Measurements from ENCODE around the gene MYO19. TPM values are rescaled to one million over a fixed set of nuclear protein-coding genes. Genes with fewer than 3 reads are reported as not detected.
A peak's percentile ranks its signal among the peaks of the same experiment; 100 is the strongest.

Gene MYO19
- total and polyA plus RNA-seq, 4 donors = 8.7 to 47.2 (median 20.8) TPM

DNA sequence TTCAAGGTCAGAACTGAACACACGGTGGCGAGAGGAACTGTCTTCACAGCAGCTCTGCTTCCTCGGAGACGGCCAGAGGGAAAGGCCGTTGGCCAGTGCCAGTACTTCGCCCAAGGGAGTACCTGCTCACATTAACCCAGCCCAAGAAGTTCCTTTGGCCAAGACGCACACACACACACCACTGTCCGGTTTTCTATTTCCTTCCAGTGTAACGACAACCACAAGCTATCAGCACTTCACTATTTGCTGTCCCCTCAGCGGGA, 9.3 kb upstream of the MYO19 start (continued):
- TF ChIP-seq, protein P1, sequence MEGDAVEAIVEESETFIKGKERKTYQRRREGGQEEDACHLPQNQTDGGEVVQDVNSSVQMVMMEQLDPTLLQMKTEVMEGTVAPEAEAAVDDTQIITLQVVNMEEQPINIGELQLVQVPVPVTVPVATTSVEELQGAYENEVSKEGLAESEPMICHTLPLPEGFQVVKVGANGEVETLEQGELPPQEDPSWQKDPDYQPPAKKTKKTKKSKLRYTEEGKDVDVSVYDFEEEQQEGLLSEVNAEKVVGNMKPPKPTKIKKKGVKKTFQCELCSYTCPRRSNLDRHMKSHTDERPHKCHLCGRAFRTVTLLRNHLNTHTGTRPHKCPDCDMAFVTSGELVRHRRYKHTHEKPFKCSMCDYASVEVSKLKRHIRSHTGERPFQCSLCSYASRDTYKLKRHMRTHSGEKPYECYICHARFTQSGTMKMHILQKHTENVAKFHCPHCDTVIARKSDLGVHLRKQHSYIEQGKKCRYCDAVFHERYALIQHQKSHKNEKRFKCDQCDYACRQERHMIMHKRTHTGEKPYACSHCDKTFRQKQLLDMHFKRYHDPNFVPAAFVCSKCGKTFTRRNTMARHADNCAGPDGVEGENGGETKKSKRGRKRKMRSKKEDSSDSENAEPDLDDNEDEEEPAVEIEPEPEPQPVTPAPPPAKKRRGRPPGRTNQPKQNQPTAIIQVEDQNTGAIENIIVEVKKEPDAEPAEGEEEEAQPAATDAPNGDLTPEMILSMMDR (IDR thresholded peaks at IDR 0.05; ENCODE audit: low read depth, low read length, missing input control) = peak; percentile 8

DNA sequence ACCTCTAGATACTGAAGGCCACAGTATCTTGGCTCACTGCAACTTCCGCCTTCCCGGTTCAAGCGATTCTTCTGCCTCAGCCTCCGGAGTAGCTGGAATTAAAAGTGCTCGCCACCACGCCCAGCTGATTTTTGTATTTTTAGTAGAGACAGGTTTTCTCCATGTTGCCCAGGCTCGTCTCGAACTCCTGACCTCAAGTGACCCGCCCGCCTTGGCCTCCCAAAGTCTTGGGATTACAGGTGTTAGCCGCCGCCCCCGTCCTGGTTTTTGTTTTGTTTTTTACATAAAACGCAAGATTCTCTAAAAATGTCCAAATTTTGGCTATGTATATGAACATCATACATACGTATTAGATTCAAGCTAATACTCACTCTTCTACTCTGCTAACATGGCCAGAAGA, 8.1 kb upstream of the MYO19 start:
- Histone ChIP-seq H3K27me3 (ENCODE audit: control insufficient read depth in 4 of 4, insufficient read depth in 4 of 4, low read length in 3 of 4) (no peaks in the 10 kb centered on the region), H3K36me3 (ENCODE audit: control insufficient read depth in 4 of 4, insufficient read depth in 3 of 4, low read depth in 1 of 4, low read length in 3 of 4) (peaks cover 0 to 4% (median 2%) of the 10 kb centered on the region in 4 donors), H3K27ac (ENCODE audit: low read depth in 1 of 2, low read length in 2 of 2) (no peak overlapping the region), H3K4me1 (ENCODE audit: control insufficient read depth in 4 of 4, insufficient read depth in 4 of 4, low read length in 3 of 4) (peaks cover 0 to 29% (median 23%) of the 10 kb centered on the region in 4 donors), H3K9me3 (ENCODE audit: control insufficient read depth in 4 of 4, low read length in 3 of 4) (no peaks in the 10 kb centered on the region), H3K9ac (ENCODE audit: low read depth in 1 of 2, low read length in 2 of 2) (no peak overlapping the region), H3K4me3 (ENCODE audit: low read depth in 1 of 3, low read length in 3 of 3) (no peak overlapping the region)
- no peak for TF ChIP-seq FOXA2 (IDR thresholded peaks at IDR 0.05)
- DNase-seq (ENCODE audit: low spot score) = no peak
- WGBS = 96% methylated on average over 15 of the region's 15 CpGs

DNA sequence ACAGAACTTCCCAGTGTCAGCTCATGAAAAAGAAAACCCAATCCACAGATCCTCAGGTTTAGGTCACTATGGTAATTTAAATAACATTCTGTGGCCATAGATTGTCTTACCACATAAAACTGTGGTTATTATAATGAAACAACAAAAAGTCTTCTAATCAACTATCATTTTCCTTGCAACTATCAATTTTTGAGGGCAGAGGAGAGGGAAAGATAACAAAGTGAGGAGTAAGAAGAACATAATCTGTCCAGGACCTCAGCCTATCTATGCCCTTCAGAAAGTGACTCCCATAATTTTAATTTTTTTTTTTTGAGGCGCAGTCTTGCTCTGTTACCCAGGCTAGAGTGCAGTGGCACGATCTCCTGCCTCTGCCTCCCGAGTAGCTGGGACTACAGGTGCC, 6.0 kb upstream of the MYO19 start:
- Histone ChIP-seq H3K27ac (ENCODE audit: low read depth in 1 of 2, low read length in 2 of 2) (no peak overlapping the region), H3K4me3 (ENCODE audit: low read depth in 1 of 3, low read length in 3 of 3) (no peak overlapping the region)
- WGBS = 96% methylated on average over 3 of the region's 3 CpGs

More for the DNA sequence above, 6.0 kb upstream of the MYO19 start:
- Histone ChIP-seq H3K9me3 (ENCODE audit: control insufficient read depth in 4 of 4, low read length in 3 of 4) (no peaks in the 10 kb centered on the region), H3K27me3 (ENCODE audit: control insufficient read depth in 4 of 4, insufficient read depth in 4 of 4, low read length in 3 of 4) (no peaks in the 10 kb centered on the region), H3K36me3 (ENCODE audit: control insufficient read depth in 4 of 4, insufficient read depth in 3 of 4, low read depth in 1 of 4, low read length in 3 of 4) (peaks cover 2 to 5% (median 3%) of the 10 kb centered on the region in 4 donors), H3K4me1 (ENCODE audit: control insufficient read depth in 4 of 4, insufficient read depth in 4 of 4, low read length in 3 of 4) (peaks cover 0 to 15% (median 9%) of the 10 kb centered on the region in 4 donors), H3K9ac (ENCODE audit: low read depth in 1 of 2, low read length in 2 of 2) (no peak overlapping the region)
- TF ChIP-seq FOXA2 (IDR thresholded peaks at IDR 0.05) (no peak), RAD21 (IDR thresholded peaks at IDR 0.05) (no peak), GABPA (IDR thresholded peaks at IDR 0.05 in 1 of 2, conservative IDR thresholded peaks at IDR 0.05 in 1 of 2) (no peak), YY1 (IDR thresholded peaks at IDR 0.05) (no peak), SP1 (IDR thresholded peaks at IDR 0.05) (no peak)
- TF ChIP-seq, protein P2, sequence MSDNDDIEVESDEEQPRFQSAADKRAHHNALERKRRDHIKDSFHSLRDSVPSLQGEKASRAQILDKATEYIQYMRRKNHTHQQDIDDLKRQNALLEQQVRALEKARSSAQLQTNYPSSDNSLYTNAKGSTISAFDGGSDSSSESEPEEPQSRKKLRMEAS (IDR thresholded peaks at IDR 0.05) = no peak
- TF ChIP-seq, protein P3, sequence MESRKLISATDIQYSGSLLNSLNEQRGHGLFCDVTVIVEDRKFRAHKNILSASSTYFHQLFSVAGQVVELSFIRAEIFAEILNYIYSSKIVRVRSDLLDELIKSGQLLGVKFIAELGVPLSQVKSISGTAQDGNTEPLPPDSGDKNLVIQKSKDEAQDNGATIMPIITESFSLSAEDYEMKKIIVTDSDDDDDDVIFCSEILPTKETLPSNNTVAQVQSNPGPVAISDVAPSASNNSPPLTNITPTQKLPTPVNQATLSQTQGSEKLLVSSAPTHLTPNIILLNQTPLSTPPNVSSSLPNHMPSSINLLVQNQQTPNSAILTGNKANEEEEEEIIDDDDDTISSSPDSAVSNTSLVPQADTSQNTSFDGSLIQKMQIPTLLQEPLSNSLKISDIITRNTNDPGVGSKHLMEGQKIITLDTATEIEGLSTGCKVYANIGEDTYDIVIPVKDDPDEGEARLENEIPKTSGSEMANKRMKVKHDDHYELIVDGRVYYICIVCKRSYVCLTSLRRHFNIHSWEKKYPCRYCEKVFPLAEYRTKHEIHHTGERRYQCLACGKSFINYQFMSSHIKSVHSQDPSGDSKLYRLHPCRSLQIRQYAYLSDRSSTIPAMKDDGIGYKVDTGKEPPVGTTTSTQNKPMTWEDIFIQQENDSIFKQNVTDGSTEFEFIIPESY (IDR thresholded peaks at IDR 0.05) = no peak
- TF ChIP-seq, protein P1 (IDR thresholded peaks at IDR 0.05; ENCODE audit: low read depth, low read length, missing input control) = no peak
- DNase-seq (ENCODE audit: low spot score) = no peak
